ENCODE data around the gene RIC1. TPM values are rescaled to one million over a fixed set of nuclear protein-coding genes. Genes with fewer than 3 reads are reported as not detected.

The RIC1 gene
- total and polyA plus RNA-seq, 11 donors, result 2.4 to 14.4 (median 8.7) TPM

GRCh38 chr9:5756633-5757032 lies 127.7 kb downstream of the RIC1 start:
- H3K4me1 ChIP-seq, result no peaks in the 10 kb centered on the region
- ATAC-seq (no peak), DNase-seq (no peak)
- H3K4me3 ChIP-seq, result no peak overlapping the region
- H3K9me3 ChIP-seq, result no peaks in the 10 kb centered on the region
- WGBS, 4 donors, result 67 to 77% (median 73%) methylated on average over 3 of the region's 3 CpGs
- H3K27ac ChIP-seq, result no peak overlapping the region
- TF ChIP-seq CTCF (IDR thresholded peaks at IDR 0.05) (no peak), POLR2A (IDR thresholded peaks at IDR 0.05) (no peak)
- intact Hi-C loops (cut with DNase I), result no loop called here
- peaks cover 0 to 97% (median 70%) of the 10 kb centered on the region in 9 donors for H3K36me3 ChIP-seq
- H3K27me3 ChIP-seq, result no peaks in the 10 kb centered on the region

- peaks cover 0 to 100% (median 80%) of the 10 kb centered on the region in 9 donors for H3K36me3 ChIP-seq
- no peak overlapping the region for H3K4me3 ChIP-seq
- no peak for TF ChIP-seq CTCF (IDR thresholded peaks at IDR 0.05)
- no peak for TF ChIP-seq POLR2A (IDR thresholded peaks at IDR 0.05)
- ATAC-seq, result no peak
- no peaks in the 10 kb centered on the region for H3K27me3 ChIP-seq
- no peak overlapping the region for H3K27ac ChIP-seq
- no peaks in the 10 kb centered on the region for H3K9me3 ChIP-seq
- WGBS, 4 donors, result 71 to 90% (median 77%) methylated on average over 1 of the region's 1 CpG
- DNase-seq, result no peak
- no peaks in the 10 kb centered on the region for H3K4me1 ChIP-seq
- intact Hi-C loops (cut with DNase I), result no loop called here
These were observed 131.4 kb downstream of the RIC1 start for GRCh38 chr9:5760338-5760737.

- Histone ChIP-seq H3K36me3 (peaks cover 0 to 100% (median 86%) of the 10 kb centered on the region in 9 donors), H3K4me1 (no peaks in the 10 kb centered on the region), H3K27me3 (no peaks in the 10 kb centered on the region), H3K27ac (no peak overlapping the region), H3K4me3 (no peak overlapping the region), H3K9me3 (no peaks in the 10 kb centered on the region)
- intact Hi-C loops (cut with DNase I), result no loop called here
- DNase-seq, result no peak
- TF ChIP-seq POLR2A (IDR thresholded peaks at IDR 0.05) (no peak), CTCF (IDR thresholded peaks at IDR 0.05) (no peak)
- WGBS, 4 donors, result 91 to 96% (median 95%) methylated on average over 4 of the region's 4 CpGs
- no peak for ATAC-seq
These were observed 133.5 kb downstream of the RIC1 start for GRCh38 chr9:5762421-5762820.

- Histone ChIP-seq H3K36me3 (peaks cover 0 to 100% (median 91%) of the 10 kb centered on the region in 9 donors), H3K4me1 (no peaks in the 10 kb centered on the region), H3K27ac (no peak overlapping the region), H3K9me3 (no peaks in the 10 kb centered on the region), H3K27me3 (no peaks in the 10 kb centered on the region), H3K4me3 (no peak overlapping the region)
- intact Hi-C loops (cut with DNase I), result no loop called here
- ATAC-seq (no peak), DNase-seq (no peak)
- WGBS, 4 donors, result 75 to 90% (median 82%) methylated on average over 1 of the region's 1 CpG
- TF ChIP-seq POLR2A (IDR thresholded peaks at IDR 0.05), result no peak
- TF ChIP-seq CTCF (IDR thresholded peaks at IDR 0.05), result no peak
These were observed 135.4 kb downstream of the RIC1 start for GRCh38 chr9:5764130-5764868.

All from heart left ventricle (tissue), 16 donors.